Activated CD4-positive, alpha-beta memory T cell treated with anti-CD3 and anti-CD28 coated beads for 36 hours (primary cell): ENCODE data around the gene C1QTNF8. TPM values are rescaled to one million over a fixed set of nuclear protein-coding genes. Genes with fewer than 3 reads are reported as not detected.

Experiments used
- CTCF ChIA-PET: fragments of 350-600 bp; sonication (Branson Sonifier 250); formaldehyde crosslinking; loops from one replicate; lab custom pipeline; 2021; ENCODE audit warnings: antibody characterized with exemption, inconsistent platforms; lab: Charles Lee
- POLR2A ChIA-PET: fragments of 350-600 bp; sonication (Branson Sonifier 250); formaldehyde crosslinking; loops from one replicate; lab custom pipeline; 2021; ENCODE audit warnings: antibody characterized with exemption; lab: Charles Lee
- DNase-seq: peaks from one replicate; pipeline ENCODE4 v3.0.0-alpha.2; 2020
- H3K27ac Mint-ChIP-seq: one replicate; pipeline ENCODE4 v1.8.0; 2021; ENCODE audit warnings: mixed read lengths
- H3K27me3 Mint-ChIP-seq: one replicate; pipeline ENCODE4 v1.8.0; 2021; ENCODE audit warnings: mixed read lengths
- H3K36me3 Mint-ChIP-seq: one replicate; pipeline ENCODE4 v1.8.0; 2021; ENCODE audit warnings: mixed read lengths
- H3K4me1 Mint-ChIP-seq: one replicate; pipeline ENCODE4 v1.8.0; 2021; ENCODE audit warnings: low read depth, mixed read lengths
- H3K4me3 Mint-ChIP-seq: one replicate; pipeline ENCODE4 v1.8.0; 2021; ENCODE audit warnings: mild to moderate bottlenecking, mixed read lengths
- H3K9me3 Mint-ChIP-seq: one replicate; pipeline ENCODE4 v1.8.0; 2021; ENCODE audit warnings: mixed read lengths
- intact Hi-C: fragments of 100-400 bp; cut with micrococcal nuclease; formaldehyde crosslinking; loops from one replicate; pipeline ENCODE4 v1.15.1; 2023
- total RNA-seq, 2 experiments: library from RNA; stranded (reverse); gene quantifications; one replicate each; pipeline ENCODE4 v1.2.3, GENCODE V29; 2021

The C1QTNF8 gene
- total RNA-seq, 2 experiments from 2014 or later: not detected

- H3K4me1 Mint-ChIP-seq: no peaks in the 10 kb centered on the region
- DNase-seq: no peak
- H3K27ac Mint-ChIP-seq: no peak overlapping the region
- intact Hi-C loops: loop anchor here (2.0 kb wide), 1 partner anchor 57 kb away; no protein-coding TSS in a partner anchor
- H3K27me3 Mint-ChIP-seq: no peaks in the 10 kb centered on the region
- ChIA-PET POLR2A (no interaction called here), CTCF (no interaction called here)
- no peaks in the 10 kb centered on the region for H3K9me3 Mint-ChIP-seq
- no peak overlapping the region for H3K4me3 Mint-ChIP-seq
- H3K36me3 Mint-ChIP-seq: no peaks in the 10 kb centered on the region
These were observed 42.2 kb downstream of the C1QTNF8 start for GRCh38 chr16:1053700-1054368.

GRCh38 chr16:1053121-1053521 lies 42.9 kb downstream of the C1QTNF8 start:
- Mint-ChIP-seq H3K4me3 (no peak overlapping the region), H3K4me1 (no peaks in the 10 kb centered on the region), H3K27me3 (no peaks in the 10 kb centered on the region), H3K36me3 (no peaks in the 10 kb centered on the region), H3K9me3 (no peaks in the 10 kb centered on the region), H3K27ac (no peak overlapping the region)
- POLR2A ChIA-PET: no interaction called here
- intact Hi-C loops: no loop called here
- DNase-seq: no peak
- CTCF ChIA-PET: no interaction called here

- H3K9me3 Mint-ChIP-seq: no peaks in the 10 kb centered on the region
- no peak for DNase-seq
- POLR2A ChIA-PET: no interaction called here
- H3K27me3 Mint-ChIP-seq: no peaks in the 10 kb centered on the region
- H3K4me3 Mint-ChIP-seq: no peak overlapping the region
- CTCF ChIA-PET: no interaction called here
- H3K27ac Mint-ChIP-seq: no peak overlapping the region
- intact Hi-C loops: no loop called here
- H3K36me3 Mint-ChIP-seq: no peaks in the 10 kb centered on the region
- no peaks in the 10 kb centered on the region for H3K4me1 Mint-ChIP-seq
These were observed 43.3 kb downstream of the C1QTNF8 start for GRCh38 chr16:1052721-1053120.

GRCh38 chr16:1051446-1051845 lies 44.6 kb downstream of the C1QTNF8 start:
- Mint-ChIP-seq H3K9me3 (no peaks in the 10 kb centered on the region), H3K27ac (no peak overlapping the region), H3K36me3 (no peaks in the 10 kb centered on the region), H3K4me3 (no peak overlapping the region), H3K27me3 (no peaks in the 10 kb centered on the region), H3K4me1 (no peaks in the 10 kb centered on the region)
- ChIA-PET POLR2A (no interaction called here), CTCF (no interaction called here)
- no peak for DNase-seq
- intact Hi-C loops: no loop called here

GRCh38 chr16:1050921-1051320 lies 45.1 kb downstream of the C1QTNF8 start:
- intact Hi-C loops: no loop called here
- no peak for DNase-seq
- CTCF ChIA-PET: no interaction called here
- no peaks in the 10 kb centered on the region for H3K9me3 Mint-ChIP-seq
- POLR2A ChIA-PET: no interaction called here
- H3K27ac Mint-ChIP-seq: no peak overlapping the region
- no peaks in the 10 kb centered on the region for H3K27me3 Mint-ChIP-seq
- H3K4me1 Mint-ChIP-seq: no peaks in the 10 kb centered on the region
- no peaks in the 10 kb centered on the region for H3K36me3 Mint-ChIP-seq
- H3K4me3 Mint-ChIP-seq: no peak overlapping the region

- DNase-seq: no peak
- ChIA-PET POLR2A (no interaction called here), CTCF (no interaction called here)
- H3K27ac Mint-ChIP-seq: no peak overlapping the region
- no peaks in the 10 kb centered on the region for H3K36me3 Mint-ChIP-seq
- H3K4me1 Mint-ChIP-seq: no peaks in the 10 kb centered on the region
- H3K4me3 Mint-ChIP-seq: no peak overlapping the region
- no peaks in the 10 kb centered on the region for H3K27me3 Mint-ChIP-seq
- intact Hi-C loops: no loop called here
- H3K9me3 Mint-ChIP-seq: no peaks in the 10 kb centered on the region
These were observed 45.5 kb downstream of the C1QTNF8 start for GRCh38 chr16:1050516-1050915.

- H3K36me3 Mint-ChIP-seq: no peaks in the 10 kb centered on the region
- intact Hi-C loops: no loop called here
- no peak overlapping the region for H3K27ac Mint-ChIP-seq
- CTCF ChIA-PET: no interaction called here
- POLR2A ChIA-PET: no interaction called here
- H3K27me3 Mint-ChIP-seq: no peaks in the 10 kb centered on the region
- H3K9me3 Mint-ChIP-seq: no peaks in the 10 kb centered on the region
- H3K4me3 Mint-ChIP-seq: no peak overlapping the region
- no peak for DNase-seq
- H3K4me1 Mint-ChIP-seq: no peaks in the 10 kb centered on the region
These were observed 46.1 kb downstream of the C1QTNF8 start for GRCh38 chr16:1049976-1050247.

GRCh38 chr16:1049113-1049975 lies 46.7 kb downstream of the C1QTNF8 start:
- POLR2A ChIA-PET: no interaction called here
- H3K27me3 Mint-ChIP-seq: no peaks in the 10 kb centered on the region
- no peak overlapping the region for H3K27ac Mint-ChIP-seq
- no peaks in the 10 kb centered on the region for H3K36me3 Mint-ChIP-seq
- CTCF ChIA-PET: no interaction called here
- DNase-seq: no peak
- H3K4me3 Mint-ChIP-seq: no peak overlapping the region
- intact Hi-C loops: no loop called here
- no peaks in the 10 kb centered on the region for H3K9me3 Mint-ChIP-seq
- H3K4me1 Mint-ChIP-seq: no peaks in the 10 kb centered on the region

- Mint-ChIP-seq H3K4me3 (no peak overlapping the region), H3K27ac (no peak overlapping the region), H3K4me1 (no peaks in the 10 kb centered on the region), H3K27me3 (no peaks in the 10 kb centered on the region), H3K9me3 (no peaks in the 10 kb centered on the region), H3K36me3 (no peaks in the 10 kb centered on the region)
- ChIA-PET POLR2A (no interaction called here), CTCF (no interaction called here)
- intact Hi-C loops: no loop called here
- DNase-seq: peak; percentile 28
These were observed 47.5 kb downstream of the C1QTNF8 start for GRCh38 chr16:1048442-1049112.

- CTCF ChIA-PET: interaction anchor here (1.2 kb wide), 1 partner anchor 10 kb away, joined by 9 read pairs; no protein-coding TSS in a partner anchor
These were observed 48.2 kb downstream of the C1QTNF8 start for GRCh38 chr16:1047801-1048200.

GRCh38 chr16:1047123-1047522 lies 48.9 kb downstream of the C1QTNF8 start:
- POLR2A ChIA-PET: no interaction called here
- H3K27me3 Mint-ChIP-seq: no peaks in the 10 kb centered on the region
- H3K4me1 Mint-ChIP-seq: no peaks in the 10 kb centered on the region
- intact Hi-C loops: no loop called here
- H3K27ac Mint-ChIP-seq: no peak overlapping the region
- no peaks in the 10 kb centered on the region for H3K36me3 Mint-ChIP-seq
- H3K4me3 Mint-ChIP-seq: no peak overlapping the region
- CTCF ChIA-PET: interaction anchor here (1.2 kb wide), 1 partner anchor 10 kb away, joined by 9 read pairs; no protein-coding TSS in a partner anchor
- no peak for DNase-seq
- no peaks in the 10 kb centered on the region for H3K9me3 Mint-ChIP-seq

More at GRCh38 chr16:1047801-1048200, 48.2 kb downstream of the C1QTNF8 start:
- no peak overlapping the region for H3K27ac Mint-ChIP-seq
- intact Hi-C loops: no loop called here
- H3K27me3 Mint-ChIP-seq: no peaks in the 10 kb centered on the region
- H3K9me3 Mint-ChIP-seq: no peaks in the 10 kb centered on the region
- DNase-seq: no peak
- no peaks in the 10 kb centered on the region for H3K36me3 Mint-ChIP-seq
- POLR2A ChIA-PET: no interaction called here
- no peak overlapping the region for H3K4me3 Mint-ChIP-seq
- no peaks in the 10 kb centered on the region for H3K4me1 Mint-ChIP-seq
